Stimulated activated CD4-positive, alpha-beta T cell treated with anti-CD3 and anti-CD28 coated beads, Interleukin-1b, Interleukin-23, amount 100 ng/mL, for 48 hours (primary cell): Measurements from ENCODE around the gene GLG1.
"Not testable (repeated sequence)": the region's sequence is repeated elsewhere in the genome, so short reads cannot be mapped to it uniquely, and the experiment has no call there.

ENCODE experiments used
- DNase-seq: peaks from one replicate; pipeline ENCODE4 v3.0.0-alpha.2; 2020

GLG1 gene

DNA sequence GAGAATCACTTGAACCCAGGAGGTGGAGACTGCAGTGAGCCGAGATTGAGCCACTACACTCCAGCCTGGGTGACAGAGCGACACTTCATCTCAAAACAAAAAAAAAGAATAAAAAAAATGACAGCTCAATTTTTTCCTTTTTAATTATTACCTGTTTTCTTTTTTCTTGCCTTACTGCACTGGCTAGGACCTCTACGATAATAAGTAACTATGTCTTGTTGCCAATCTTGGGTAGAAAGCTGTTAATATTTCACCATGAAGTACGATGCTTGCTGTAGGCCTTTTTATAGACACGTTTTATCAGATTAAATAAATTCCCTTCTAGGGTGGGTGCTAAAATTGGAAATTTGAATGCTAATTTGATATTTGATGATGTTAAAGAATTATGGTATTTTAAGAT is 82.8 kb downstream of the GLG1 start:
- DNase-seq: no peak

DNA sequence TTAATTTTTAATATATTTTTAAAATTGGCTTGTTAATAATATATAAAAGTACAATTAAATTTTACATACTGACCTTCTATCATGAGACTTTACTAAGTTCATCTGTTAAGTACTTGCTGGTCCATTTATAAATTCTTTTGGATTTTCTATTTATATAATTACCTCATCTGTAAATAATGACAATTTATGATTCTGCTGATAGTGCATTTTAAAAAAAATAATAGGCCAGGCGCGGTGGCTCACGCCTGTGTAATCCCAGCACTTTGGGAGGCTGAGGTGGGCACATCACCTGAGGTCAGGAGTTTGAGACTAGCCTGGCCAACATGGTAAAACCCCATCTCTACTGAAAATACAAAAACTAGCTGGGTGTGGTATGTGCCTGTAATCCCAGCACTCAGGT is 83.2 kb downstream of the GLG1 start:
- not testable (repeated sequence) for DNase-seq

DNA sequence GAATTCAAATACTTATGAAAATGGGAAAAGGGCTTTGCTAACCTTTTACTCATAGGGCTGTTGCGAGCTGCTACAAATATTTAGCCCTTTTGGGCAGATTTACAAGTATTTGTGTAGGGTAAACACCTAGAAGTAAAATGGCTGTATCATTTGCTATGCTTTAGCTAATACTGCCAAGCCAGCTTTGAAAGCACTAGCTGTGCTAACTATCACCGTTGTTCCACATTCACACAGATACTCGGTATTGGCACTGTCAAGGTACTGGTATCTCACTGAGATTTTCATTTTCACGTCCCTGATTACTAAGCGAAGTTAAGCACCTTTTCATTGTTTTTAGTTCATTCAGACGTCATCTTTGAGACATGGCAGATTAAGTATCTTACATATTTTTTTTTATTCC is 84.8 kb downstream of the GLG1 start:
- DNase-seq: no peak

DNA sequence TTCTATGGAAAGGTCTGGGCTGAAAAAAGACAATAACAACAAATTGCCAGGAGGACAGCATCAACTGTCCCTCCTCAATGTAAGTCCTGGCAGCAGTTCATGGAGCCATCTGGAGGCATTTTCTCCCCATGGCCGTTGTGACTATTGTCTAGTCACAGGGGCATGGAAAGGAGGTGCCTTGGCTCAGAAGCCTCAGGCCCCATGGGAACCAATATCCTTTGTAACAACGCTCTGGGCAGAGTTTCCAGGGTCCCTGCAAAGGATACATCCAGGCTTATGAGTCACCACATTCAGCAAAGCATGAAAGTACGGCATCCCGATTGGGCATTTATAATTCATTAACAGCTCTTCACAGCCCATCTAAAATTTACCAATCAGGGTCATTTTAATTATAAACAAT is 85.2 kb downstream of the GLG1 start:
- DNase-seq: no peak

DNA sequence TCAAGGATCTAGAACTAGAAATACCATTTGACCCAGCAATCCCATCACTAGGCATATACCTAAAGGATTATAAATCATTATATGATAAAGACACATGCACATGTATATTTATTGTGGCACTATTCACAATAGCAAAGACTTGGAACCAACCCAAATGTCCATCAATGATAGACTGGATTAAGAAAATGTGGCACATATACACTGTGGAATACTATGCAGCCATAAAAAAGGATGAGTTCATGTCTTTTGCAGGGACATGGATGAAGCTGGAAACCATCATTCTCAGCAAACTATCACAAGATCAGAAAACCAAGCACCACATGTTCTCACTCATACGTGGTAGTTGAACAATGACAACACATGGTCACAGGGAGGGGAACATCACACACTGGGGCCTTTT is 88.0 kb downstream of the GLG1 start:
- DNase-seq: not testable (repeated sequence)

DNA sequence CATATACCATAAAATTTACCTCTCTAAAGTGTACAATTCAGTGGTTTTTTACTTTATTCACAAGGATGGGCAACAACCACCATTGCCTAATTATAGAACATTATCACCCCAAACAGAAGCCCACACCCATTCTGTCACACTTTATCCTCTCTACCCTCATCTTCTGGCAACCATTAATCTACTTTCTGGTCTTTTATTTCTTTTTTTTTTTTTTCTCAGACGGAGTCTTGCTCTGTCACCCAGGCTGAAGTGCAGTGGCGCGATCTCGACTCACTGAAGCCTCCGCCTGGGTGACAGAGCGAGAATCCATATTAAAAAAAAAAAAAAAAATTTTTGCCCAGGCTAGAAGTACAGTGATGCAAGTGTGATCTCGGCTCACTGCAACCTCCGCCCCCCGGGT is 95.0 kb downstream of the GLG1 start:
- no peak for DNase-seq

DNA sequence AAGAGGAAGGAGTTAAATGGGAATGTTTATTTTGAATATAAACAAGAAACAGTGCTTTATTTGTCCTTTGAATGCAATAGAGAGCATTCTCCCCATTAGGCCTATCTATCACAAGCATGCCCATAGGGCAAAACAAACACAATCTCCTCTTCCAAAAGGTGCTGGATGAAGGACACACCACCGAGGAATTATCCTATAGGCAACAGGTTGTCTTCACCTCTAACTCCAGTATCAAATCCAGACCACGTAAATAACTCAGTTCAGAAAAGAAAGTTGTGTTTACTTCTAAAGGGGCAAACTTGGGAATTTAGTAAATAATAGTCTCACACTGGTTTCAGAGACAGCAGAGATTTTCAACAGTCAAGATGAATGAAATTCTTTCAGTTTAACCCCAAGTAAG is 101.9 kb downstream of the GLG1 start:
- no peak for DNase-seq

DNA sequence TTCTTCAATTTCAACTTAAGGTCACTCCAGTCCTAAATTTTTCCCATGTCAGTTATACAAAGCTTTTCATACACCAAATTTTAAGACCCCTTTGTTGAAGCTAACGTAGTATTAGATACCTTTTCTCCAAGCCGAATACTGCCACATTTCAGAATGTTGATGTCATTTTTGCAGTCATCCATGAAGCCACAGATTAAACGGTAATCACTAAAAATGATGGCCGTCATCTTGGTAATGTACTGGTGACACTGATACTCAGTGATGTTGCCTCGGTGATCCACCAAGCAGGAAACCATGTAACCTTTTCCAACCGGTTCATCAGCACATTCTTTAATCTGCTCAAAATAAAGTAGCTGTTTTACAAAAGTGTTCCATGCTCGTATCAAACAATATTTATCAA is 103.5 kb downstream of the GLG1 start:
- no peak for DNase-seq

DNA sequence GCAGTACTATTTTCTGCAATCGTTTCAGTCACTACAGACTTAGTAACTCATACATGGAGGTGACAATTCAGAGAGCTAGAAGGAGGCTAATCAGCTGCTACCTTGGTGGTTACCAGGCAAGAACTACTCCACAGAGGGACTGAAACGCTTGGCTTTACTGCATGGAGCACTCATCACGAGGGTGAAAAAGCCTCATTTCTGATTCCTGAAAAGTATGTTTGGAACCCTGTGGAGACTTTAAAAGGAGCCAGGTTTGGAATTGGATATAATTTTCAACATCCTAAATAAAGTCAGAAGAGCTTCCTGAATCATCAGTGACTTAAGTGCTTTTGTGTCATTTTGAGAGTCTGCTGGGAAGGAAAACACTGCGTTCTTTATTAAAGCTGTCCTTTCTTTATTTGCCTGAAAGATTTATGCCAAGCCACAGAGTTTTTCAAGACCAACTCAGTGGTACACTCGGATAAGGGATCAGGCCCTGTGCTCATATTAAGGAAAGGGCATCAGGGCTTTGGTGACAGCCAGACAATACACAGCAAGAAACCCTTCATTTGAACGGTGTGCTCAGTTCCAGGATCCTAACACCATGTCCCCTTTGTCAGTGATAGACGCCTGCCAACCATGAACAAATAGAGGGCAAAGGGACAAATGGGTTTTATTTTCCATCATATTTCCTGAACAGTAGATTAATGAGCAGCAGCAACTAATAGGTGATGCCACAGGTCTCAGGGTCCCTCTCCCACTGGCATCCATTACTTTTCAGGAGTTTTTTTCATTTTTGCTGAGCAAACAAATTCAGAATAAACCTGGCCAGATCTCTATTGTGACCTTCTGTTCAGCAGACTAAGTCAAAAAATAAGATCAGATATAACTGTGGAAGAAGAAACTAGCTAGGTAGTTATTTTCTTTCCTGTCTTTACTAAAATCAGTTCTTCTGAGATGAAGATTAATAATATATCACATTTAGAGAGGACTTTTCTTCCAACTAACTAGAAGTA is 105.1 kb downstream of the GLG1 start:
- no peak for DNase-seq

DNA sequence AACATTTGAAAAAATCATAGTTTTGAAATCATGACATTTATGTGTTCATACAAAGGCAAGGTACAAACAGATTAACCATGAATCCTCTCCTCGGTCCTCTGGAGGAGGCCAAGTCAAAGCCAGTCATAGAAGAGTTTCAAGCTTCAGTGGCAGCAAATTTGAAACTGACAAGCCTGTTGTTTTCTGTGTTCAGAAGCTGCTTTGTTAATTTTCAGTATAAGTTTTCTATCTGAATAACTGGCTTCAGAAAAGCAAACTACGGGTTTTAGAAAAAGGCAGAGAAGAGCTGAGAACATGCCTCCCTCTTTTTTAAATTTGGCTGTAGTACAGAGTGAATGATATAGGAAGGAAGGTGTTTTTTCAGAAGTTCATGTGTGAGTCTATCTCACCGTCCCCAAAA is 106.0 kb downstream of the GLG1 start:
- DNase-seq: no peak

DNA sequence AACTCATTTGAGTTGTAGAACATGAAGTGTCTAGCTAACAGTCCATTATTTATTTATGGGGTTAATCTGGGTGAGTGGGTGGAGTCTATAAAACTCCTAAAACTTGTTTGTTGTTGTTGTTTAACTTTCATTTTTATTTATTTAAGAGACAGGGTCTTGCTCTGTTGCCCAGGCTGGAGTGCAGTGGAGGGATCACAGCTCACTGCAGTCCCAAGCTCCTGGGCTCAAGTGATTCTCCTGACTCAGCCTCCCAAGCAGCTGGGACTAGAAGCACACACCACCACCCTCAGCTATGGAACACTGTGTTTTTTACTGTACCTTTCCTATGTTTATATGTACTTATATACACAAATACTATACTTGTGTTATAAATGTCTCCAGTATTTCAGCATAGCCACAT is 107.8 kb downstream of the GLG1 start:
- no peak for DNase-seq

DNA sequence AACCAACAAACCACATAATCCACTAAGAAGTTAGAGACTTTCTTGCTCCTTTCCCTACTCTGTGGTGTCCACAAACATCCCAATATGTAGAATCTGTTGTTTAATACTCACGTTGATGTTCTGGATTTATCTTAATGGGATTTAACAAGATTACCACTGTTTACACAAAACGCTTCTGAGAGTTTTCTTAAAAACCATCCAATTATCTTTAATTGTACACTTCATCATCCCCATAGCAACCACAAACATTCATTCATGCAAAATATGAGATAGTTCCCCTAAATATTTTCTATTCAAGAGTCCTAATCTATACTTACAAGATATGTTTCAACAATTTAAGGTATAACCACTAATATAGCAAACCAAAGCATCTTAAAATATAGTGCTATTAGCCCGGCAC is 109.2 kb downstream of the GLG1 start:
- DNase-seq: no peak

DNA sequence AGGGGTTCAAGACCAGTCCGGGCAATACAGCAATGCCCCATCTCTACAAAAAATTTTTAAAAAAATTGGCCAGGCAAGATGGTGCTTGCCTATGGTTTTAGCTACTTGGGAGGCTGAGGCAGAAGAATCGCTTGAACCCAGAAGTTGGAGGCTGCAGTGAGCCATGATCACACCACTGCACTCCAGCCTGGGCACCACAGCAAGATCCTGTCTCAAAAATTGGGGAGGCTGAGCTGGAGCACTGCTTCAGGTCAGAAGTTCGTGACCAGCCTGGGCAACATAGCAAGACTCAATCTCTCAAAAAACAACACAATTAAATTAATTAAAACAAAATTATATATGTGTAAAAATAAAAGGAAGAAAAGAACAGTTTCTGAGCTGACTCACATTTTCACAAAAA is 110.9 kb downstream of the GLG1 start:
- no peak for DNase-seq

DNA sequence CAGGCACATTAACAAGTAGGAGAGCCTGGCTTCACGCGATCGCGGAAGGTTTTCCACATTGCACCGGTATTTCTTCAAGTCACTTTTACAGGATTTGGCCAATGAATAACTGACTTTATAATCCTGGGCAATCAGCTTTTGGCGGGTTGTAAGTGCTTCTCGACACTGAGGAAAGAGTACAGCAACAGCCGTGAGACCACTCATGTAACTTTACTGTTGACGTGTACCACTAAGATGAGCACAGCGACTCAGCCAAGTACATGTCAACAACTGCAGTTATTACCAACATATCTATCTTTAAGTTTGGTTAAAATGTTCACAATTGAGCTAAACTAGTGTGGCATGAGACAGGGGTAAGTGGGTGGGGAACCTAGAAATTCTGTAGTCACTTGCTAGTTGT is 113.9 kb downstream of the GLG1 start:
- DNase-seq: no peak

DNA sequence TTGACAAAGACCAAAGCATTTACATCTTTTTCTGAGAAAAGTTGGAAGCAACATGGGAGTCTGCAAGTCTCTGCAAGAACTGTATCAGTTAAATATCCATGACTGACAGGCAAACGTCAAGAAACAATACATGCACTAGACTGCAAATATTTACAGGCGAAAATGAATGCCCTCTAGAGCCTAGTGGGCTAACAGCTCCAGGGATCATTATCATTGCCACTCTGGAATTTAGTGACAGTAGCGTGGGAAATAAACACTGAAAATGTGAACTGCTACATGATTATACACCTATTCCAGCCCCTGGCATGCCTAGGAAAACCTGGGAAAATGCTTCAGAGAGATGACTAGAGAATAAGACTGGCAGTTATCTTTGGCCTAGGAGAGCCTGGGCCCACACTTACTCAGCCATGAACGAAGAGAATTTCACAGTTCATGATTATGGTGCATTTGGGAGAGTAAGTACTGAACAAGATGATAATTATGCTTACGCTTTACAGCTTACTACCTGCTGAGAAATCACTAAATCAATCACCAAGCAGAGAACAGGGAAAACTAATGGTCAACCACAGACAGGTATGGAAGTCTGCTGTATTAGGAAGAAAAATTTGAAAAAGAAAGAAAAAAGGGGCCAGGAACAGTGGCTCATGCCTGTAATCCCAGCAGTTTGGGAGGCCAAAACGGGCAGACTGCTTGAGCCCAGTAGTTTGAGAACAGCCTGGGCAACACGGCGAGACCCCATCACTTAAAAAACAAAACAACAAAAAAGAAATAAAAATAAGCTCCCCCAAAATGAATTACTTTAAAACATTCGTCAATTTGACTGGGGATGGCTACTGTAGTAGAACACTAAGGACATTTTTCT is 119.0 kb downstream of the GLG1 start:
- no peak for DNase-seq

DNA sequence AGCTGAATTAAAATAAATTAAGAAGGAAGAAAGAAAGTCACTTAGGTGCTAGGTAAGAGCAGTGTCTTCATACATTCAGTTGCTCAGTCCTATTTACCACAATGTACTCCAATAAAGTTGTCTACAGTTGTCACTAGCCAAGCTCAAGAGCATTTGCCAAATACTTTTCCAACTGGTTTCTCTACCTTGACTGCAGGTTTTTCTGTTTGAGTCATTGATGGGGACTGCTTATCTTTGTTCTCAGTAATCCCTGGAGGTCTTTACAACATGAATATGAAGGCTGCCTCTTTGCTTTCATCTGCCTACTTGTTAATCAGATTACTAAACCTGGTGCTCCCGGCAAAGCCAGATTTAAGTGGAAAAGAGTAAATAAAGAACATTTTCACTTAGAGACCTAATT is 121.0 kb downstream of the GLG1 start:
- no peak for DNase-seq

DNA sequence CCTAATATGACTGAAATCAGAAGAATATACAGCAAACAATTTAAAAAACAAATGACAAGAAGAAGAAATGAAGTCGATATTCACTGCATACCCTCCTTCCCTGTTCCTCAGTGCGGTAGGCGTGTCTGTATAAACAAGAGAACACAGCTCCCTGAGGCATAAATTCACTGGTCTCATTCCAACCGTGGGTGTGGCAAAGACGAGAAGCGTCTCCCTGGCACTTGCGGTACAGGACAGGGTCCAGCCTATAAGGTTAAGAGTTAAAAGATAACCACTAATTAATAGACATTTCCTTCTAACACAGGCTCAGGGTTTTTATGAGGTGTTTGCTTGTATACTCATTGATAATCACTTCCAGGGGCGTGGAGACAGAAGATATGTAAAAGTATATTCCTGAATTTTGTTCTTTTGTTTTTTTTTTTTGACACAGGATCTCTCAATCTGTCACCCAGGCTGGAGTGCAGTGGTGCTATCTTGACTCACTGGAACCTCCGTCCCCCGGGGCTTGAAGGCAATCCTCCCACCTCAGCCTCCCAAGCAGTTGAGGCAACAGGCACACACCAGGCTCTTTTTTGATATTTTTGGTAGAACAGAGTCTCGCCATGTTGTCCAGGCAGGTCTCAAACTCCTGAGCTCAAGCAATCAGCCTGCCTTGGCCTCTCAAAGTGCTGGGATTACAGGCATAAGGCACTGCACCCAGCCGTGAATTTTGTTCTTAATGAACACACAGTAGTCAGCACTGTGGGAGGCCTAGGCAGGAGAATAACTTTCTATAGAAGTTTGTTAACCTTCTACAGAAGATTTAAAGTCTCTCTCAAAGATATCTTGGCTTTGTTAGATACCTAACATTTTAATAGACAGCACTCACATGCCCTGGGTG is 126.5 kb downstream of the GLG1 start:
- DNase-seq: no peak

DNA sequence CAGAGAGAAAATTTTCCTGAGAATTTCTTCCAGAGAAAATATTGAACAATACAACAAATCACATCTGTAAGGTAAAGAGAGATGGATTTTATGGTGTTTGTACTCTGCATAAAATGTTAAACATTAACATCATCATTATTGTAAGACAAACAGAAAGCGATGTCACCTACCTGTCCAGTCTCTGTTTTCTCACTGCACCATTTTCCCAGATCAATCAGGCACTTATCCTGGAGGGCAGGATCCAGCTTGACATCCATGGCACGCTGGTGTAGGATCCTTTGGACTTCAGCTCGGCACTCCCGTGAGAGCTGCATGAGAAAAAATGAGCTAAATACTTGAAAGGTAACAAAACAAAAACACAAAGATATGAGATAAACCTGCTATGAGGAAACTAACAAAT is 129.7 kb downstream of the GLG1 start:
- DNase-seq: no peak

DNA sequence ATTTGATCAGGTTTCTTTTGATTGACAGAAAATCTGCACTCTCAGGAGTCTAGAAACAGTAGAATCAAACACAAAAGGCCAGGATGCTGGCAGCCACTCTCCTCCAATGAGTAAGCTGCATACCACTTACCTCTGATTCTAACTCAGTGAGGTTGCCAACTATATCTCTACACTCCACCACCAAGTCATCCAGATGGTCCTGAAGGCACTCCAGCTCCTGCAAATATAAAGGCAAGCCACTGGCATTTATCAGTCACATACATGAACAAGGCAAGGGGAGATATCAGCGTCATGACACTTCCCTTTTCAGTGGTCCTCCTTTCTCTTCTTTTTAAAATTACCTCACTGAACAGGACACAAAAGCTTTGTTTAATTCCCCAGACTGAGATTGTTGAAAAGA is 132.5 kb downstream of the GLG1 start:
- DNase-seq: no peak

DNA sequence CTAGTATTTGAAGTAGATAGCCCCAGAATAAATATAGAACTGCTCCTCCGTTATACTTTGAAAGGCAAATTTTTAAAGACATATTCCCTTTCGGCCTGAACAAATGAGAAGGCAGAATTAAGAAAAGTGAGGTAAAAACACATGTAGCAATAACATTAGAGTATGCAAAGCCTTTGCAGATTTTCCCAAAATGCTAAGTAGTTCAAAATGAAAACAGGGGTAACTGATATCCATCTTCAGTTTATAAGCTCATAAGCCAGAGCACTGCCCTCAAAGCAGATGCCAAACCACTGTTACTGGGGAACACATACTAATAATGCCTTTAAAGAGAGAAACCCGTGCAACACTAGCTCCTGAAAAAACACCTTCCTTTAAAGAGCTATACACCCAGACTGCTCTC is 134.4 kb downstream of the GLG1 start:
- DNase-seq: no peak

DNA sequence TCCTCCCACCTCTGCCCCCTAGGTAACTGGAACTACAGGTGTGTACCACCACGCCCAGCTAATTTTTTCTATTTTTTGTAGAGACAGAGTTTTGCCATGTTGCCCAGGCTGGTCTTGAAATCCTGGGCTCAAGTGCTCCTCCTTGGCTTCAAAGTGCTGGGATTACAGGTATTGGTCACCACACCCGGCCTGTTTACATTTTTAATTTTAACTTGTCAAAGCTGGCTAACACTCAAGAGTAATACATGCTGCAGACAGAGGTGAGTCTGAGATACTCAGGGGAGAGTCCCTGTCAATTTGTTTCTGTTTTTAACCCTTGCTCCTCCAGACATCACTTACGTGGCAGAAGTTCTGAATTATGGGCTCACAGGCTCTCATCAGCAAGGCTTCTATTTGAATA is 134.9 kb downstream of the GLG1 start:
- DNase-seq: no peak

DNA sequence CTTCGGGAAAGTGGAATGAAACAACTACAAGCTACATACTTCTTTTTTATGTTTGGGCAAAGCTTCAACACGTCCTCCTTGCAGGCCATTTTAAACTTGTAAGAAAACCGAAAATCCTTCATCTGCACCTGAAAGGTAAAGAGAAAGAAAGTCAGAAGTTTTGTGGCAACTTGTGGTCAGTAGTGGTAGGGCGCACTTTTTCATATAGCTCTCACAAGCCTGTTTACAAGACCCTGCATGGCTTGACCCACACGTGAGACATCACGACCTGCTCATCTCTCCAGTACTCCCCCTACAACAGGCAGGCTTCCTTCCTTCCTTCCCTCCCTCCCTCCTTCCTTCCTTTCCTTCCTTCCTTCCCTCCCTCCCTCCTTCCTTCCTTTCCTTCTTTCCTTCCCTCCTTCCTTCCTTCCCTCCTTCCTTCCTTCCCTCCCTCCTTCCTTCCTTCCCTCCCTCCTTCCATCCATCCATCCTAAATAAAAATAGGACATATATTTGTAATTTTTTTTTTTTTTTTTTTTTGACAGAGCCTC is 136.9 kb downstream of the GLG1 start:
- no peak for DNase-seq
